ENCODE data around the gene CTTN. TPM values are rescaled to one million over a fixed set of nuclear protein-coding genes. Genes with fewer than 3 reads are reported as not detected.
"Not testable (repeated sequence)": the region's sequence is repeated elsewhere in the genome, so short reads cannot be mapped to it uniquely, and the experiment has no call there.

The CTTN gene
- total and polyA plus RNA-seq, 8 donors: 69.8 to 390 (median 289) TPM

DNA sequence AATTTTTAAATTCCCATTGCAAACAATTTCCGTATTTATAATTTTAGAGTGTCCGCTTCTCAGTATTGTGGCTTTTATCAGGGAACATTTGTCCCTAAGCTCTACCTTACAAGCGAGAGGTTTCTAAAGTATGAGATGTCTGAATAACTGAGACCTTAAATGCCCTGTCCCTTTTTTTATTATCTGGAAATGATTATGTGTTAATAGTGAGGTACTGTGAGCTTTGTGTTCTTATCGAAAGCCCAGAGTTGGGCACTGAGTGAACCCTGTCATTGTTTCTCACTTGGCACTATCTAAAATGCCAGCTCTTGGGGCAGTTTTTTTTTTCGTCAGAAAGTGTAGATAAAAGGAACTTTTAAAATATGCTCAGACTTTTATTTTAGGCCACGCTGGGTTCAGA, 9.5 kb downstream of the CTTN start:
- peaks cover 52 to 82% (median 78%) of the 10 kb centered on the region in 4 donors for H3K36me3 ChIP-seq
- 81 to 95% (median 86%) methylated on average over 6 of the region's 6 CpGs for WGBS, 5 donors
- no peak for DNase-seq
- peaks cover 0 to 1% (median under 1%) of the 10 kb centered on the region in 4 donors for H3K4me1 ChIP-seq
- H3K4me3 ChIP-seq: no peak overlapping the region
- intact Hi-C loops (cut with DNase I; ENCODE audit: low total_unique reads): no loop called here
- no peak overlapping the region for H3K27ac ChIP-seq
- H3K9me3 ChIP-seq: no peaks in the 10 kb centered on the region
- H3K27me3 ChIP-seq: peaks cover 0 to 5% (median 0%) of the 10 kb centered on the region in 3 donors
- TF ChIP-seq EP300 (IDR thresholded peaks at IDR 0.05) (no peak), POLR2AphosphoS5 (IDR thresholded peaks at IDR 0.05) (no peak), POLR2A (IDR thresholded peaks at IDR 0.05) (no peak)
- TF ChIP-seq, protein P1, sequence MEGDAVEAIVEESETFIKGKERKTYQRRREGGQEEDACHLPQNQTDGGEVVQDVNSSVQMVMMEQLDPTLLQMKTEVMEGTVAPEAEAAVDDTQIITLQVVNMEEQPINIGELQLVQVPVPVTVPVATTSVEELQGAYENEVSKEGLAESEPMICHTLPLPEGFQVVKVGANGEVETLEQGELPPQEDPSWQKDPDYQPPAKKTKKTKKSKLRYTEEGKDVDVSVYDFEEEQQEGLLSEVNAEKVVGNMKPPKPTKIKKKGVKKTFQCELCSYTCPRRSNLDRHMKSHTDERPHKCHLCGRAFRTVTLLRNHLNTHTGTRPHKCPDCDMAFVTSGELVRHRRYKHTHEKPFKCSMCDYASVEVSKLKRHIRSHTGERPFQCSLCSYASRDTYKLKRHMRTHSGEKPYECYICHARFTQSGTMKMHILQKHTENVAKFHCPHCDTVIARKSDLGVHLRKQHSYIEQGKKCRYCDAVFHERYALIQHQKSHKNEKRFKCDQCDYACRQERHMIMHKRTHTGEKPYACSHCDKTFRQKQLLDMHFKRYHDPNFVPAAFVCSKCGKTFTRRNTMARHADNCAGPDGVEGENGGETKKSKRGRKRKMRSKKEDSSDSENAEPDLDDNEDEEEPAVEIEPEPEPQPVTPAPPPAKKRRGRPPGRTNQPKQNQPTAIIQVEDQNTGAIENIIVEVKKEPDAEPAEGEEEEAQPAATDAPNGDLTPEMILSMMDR (IDR thresholded peaks at IDR 0.05): no peak

DNA sequence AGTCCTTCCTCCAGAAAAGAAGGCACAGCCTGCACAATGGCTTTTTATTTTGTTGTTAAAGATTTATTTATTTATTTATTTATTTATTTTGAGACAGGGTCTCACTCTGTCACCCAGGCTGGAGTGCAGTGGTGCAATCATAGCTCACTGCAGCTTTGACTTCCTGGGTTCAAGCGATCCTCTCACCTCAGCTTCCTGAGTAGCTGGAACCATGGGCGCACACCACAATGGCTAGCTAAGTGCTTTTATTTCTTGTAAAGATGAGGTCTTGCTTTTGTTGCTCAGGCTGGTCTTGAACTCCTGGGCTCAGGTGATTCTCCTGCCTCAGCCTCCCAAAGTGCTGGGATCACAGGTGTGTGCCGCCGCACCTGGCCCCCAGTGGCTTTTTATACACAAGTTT, 10.0 kb downstream of the CTTN start:
- H3K27me3 ChIP-seq; intact Hi-C loops (cut with DNase I; ENCODE audit: low total_unique reads); H3K27ac ChIP-seq; H3K4me3 ChIP-seq; H3K4me1 ChIP-seq; H3K9me3 ChIP-seq; DNase-seq: not testable (repeated sequence)
- peaks cover 57 to 87% (median 83%) of the 10 kb centered on the region in 4 donors for H3K36me3 ChIP-seq
- WGBS, 5 donors: 83 to 98% (median 94%) methylated on average over 4 of the region's 4 CpGs

DNA sequence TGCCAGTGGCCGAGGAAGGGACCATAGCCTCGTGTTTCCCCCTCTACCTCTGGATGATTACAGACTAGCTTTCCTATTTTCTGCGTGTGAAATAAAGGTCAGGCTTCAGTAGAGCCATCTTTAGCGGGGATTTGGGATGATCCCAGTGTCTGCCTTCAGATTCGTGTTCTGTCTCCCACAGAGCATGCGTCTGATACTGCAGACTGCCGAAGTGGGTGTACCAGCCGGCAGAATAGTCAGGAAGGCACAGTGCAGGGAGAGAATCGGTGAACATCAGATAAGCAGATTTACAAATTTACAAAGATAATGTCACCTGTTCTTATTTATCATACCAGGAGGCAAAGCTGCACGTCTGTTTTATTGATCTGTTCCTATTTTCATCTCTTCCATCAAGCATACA, 11.1 kb downstream of the CTTN start:
- TF ChIP-seq POLR2AphosphoS5 (IDR thresholded peaks at IDR 0.05): no peak
- TF ChIP-seq, protein P1 (IDR thresholded peaks at IDR 0.05): no peak
- no peak for TF ChIP-seq EP300 (IDR thresholded peaks at IDR 0.05)
- TF ChIP-seq POLR2A (IDR thresholded peaks at IDR 0.05): no peak
- no peaks in the 10 kb centered on the region for H3K9me3 ChIP-seq
- whole genome bisulfite sequencing, 5 donors: 80 to 88% (median 86%) methylated on average over 10 of the region's 10 CpGs
- DNase-seq: no peak
- H3K36me3 ChIP-seq: peaks cover 66 to 98% (median 95%) of the 10 kb centered on the region in 4 donors
- intact Hi-C loops (cut with DNase I; ENCODE audit: low total_unique reads): no loop called here
- no peaks in the 10 kb centered on the region for H3K4me1 ChIP-seq
- H3K4me3 ChIP-seq: no peak overlapping the region
- H3K27ac ChIP-seq: no peak overlapping the region
- H3K27me3 ChIP-seq: peaks cover 0 to 5% (median 0%) of the 10 kb centered on the region in 3 donors

DNA sequence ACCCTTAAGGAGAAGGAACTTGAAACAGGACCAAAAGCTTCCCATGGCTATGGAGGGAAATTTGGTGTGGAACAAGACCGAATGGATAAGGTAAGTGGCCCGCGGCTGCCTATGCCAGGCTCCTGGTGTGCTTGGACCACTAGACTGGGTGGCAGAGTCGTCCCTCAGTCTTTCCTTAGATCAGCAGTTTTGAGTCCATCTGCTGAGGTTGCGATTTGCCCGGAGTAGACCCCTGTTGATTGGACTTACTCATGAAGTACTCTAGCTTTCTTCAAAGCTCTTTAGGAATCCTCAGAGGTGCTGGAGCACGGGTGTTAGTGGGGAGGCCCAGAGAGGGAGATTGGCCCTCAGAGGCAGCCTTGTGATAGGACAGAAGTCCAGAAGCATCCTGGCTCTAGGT, 11.5 kb downstream of the CTTN start:
- no peak overlapping the region for H3K27ac ChIP-seq
- H3K4me3 ChIP-seq: no peak overlapping the region
- no peak for TF ChIP-seq POLR2AphosphoS5 (IDR thresholded peaks at IDR 0.05)
- no peak for TF ChIP-seq POLR2A (IDR thresholded peaks at IDR 0.05)
- TF ChIP-seq, protein P1 (IDR thresholded peaks at IDR 0.05): no peak
- no peak for TF ChIP-seq EP300 (IDR thresholded peaks at IDR 0.05)
- no peaks in the 10 kb centered on the region for H3K9me3 ChIP-seq
- WGBS, 5 donors: 92 to 95% (median 94%) methylated on average over 7 of the region's 7 CpGs
- H3K36me3 ChIP-seq: peaks cover 70 to 100% (median 99%) of the 10 kb centered on the region in 4 donors
- H3K27me3 ChIP-seq: peaks cover 0 to 5% (median 0%) of the 10 kb centered on the region in 3 donors
- intact Hi-C loops (cut with DNase I; ENCODE audit: low total_unique reads): no loop called here
- DNase-seq: no peak
- no peaks in the 10 kb centered on the region for H3K4me1 ChIP-seq
